ENCODE results near the gene LAMTOR2. TPM values are rescaled to one million over a fixed set of nuclear protein-coding genes. Genes with fewer than 3 reads are reported as not detected.

Gene LAMTOR2
- total and polyA plus RNA-seq, 9 of the 15 experiments (the other 6 are each of a cell fraction or from before 2014, with no cell fraction given), result 39.0 to 161 (median 74.6) TPM

- H3K9me3 ChIP-seq (replicated peaks; ENCODE audit: control insufficient read depth, insufficient read depth, low read depth, low read length), result no peaks in the 10 kb centered on the region
- peaks cover 42% of the 10 kb centered on the region for H3K79me2 ChIP-seq (ENCODE audit: control insufficient read depth, insufficient read depth, low read length)
- ChIA-PET POLR2A (interaction anchor here (0.6 to 1.0 kb wide), 6 partner anchors 10 to 353 kb away, joined by 3 to 4 read pairs (median 3); no protein-coding TSS in a partner anchor), CTCF (ENCODE audit: low intra/inter-chr PET ratio) (interaction anchor here (0.6 kb wide), 2 partner anchors 13 to 87 kb away, joined by 3 to 4 read pairs; no protein-coding TSS in a partner anchor)
- peak; percentile 60 for ATAC-seq
- peak overlapping the region; percentile 82 to 93 for H3K9ac ChIP-seq (ENCODE audit: insufficient read depth in 1 of 2, low read depth in 2 of 2, low read length in 2 of 2)
- peak overlapping the region; percentile 92 for H2AFZ ChIP-seq (ENCODE audit: low read depth, low read length)
- H3K27me3 ChIP-seq (ENCODE audit: control insufficient read depth in 2 of 2, insufficient read depth in 2 of 2, low read length in 2 of 2), result no peaks in the 10 kb centered on the region
- H3K27ac ChIP-seq (ENCODE audit: extremely low read depth, low read depth, low read length), result peak overlapping the region; percentile 98
- in situ Hi-C loops (cut with MboI), result no loop called here
- peak overlapping the region; percentile 92 for H3K4me2 ChIP-seq (ENCODE audit: insufficient read depth, low read length)
- WGBS (ENCODE audit: insufficient coverage, low coverage, missing lambda C conversion rate), result under 1% methylated on average over 39 of the region's 63 CpGs
- peaks cover 54% of the 10 kb centered on the region for H3K36me3 ChIP-seq (ENCODE audit: control insufficient read depth, insufficient read depth, low read length)
- H3K4me3 ChIP-seq, result peak overlapping the region; percentile 64
- intact Hi-C loops (cut with micrococcal nuclease), result loop anchor here (5.0 kb wide), 2 partner anchors 71 to 116 kb away; no protein-coding TSS in a partner anchor
- BruUV-seq (replicated peaks), result TSS peak; percentile 36
- peak; percentile 82 to 89 (median 84) for DNase-seq (ENCODE audit: extremely low read depth in 1 of 4, low spot score in 3 of 4)
- FAIRE-seq, result peak; percentile 90
- H3K9me1 ChIP-seq (ENCODE audit: control insufficient read depth, insufficient read depth, low read length), result no peaks in the 10 kb centered on the region
- H3K4me1 ChIP-seq (replicated peaks in 1 of 2; ENCODE audit: control insufficient read depth in 2 of 2, insufficient read depth in 2 of 2, low read length in 2 of 2), result peaks cover 16 to 23% of the 10 kb centered on the region in 2 experiments; a peak in 4 of 5 replicates
- peaks cover 3% of the 10 kb centered on the region; the same call in 1 of the 2 replicates for H4K20me1 ChIP-seq (replicated peaks; ENCODE audit: control insufficient read depth, insufficient read depth, low read length)
- TF ChIP-seq L3MBTL2 (IDR thresholded peaks at IDR 0.05) (peak; percentile 39), CCNT2 (IDR thresholded peaks at IDR 0.05; ENCODE audit: borderline replicate concordance, extremely low read depth, insufficient read length, low read depth, low read length) (no peak), ESRRB (CRISPR knock-in tag; IDR thresholded peaks at IDR 0.05; ENCODE audit: borderline replicate concordance) (no peak), KAT2B (IDR thresholded peaks at IDR 0.05; ENCODE audit: low read depth, low read length) (no peak), ZNF311 (CRISPR knock-in tag; IDR thresholded peaks at IDR 0.05) (no peak), STAG1 (CRISPR knock-in tag; IDR thresholded peaks at IDR 0.05; ENCODE audit: borderline replicate concordance) (no peak), PREB (CRISPR knock-in tag; IDR thresholded peaks at IDR 0.05) (no peak), HES1 (IDR thresholded peaks at IDR 0.05; ENCODE audit: low read depth) (no peak; the same call in 1 of the 2 replicates), TRIM28 (IDR thresholded peaks at IDR 0.05) (no peak), STAT5A (IDR thresholded peaks at IDR 0.05; ENCODE audit: borderline replicate concordance, low read length) (no peak), SP2 (IDR thresholded peaks at IDR 0.05; ENCODE audit: extremely low read depth, low read depth, low read length, poor library complexity, severe bottlenecking) (no peak), TEAD1 (CRISPR knock-in tag; IDR thresholded peaks at IDR 0.05) (no peak; a peak in 1 of 4 replicates), ZBTB5 (IDR thresholded peaks at IDR 0.05) (no peak), BCL6 (CRISPR knock-in tag; IDR thresholded peaks at IDR 0.05) (no peak), SMC3 (conservative IDR thresholded peaks at IDR 0.05; ENCODE audit: insufficient read depth, low read depth, low read length) (peak; percentile 9; the same call in 1 of the 2 replicates), E2F5 (CRISPR knock-in tag; IDR thresholded peaks at IDR 0.05) (no peak)
These were observed 1.5 kb upstream of the LAMTOR2 start for GRCh38 chr1:156052862-156053767.
